Measurements from ENCODE around the gene ZDHHC14.

- TF ChIP-seq POLR2A (IDR thresholded peaks at IDR 0.05; ENCODE audit: low read length) (no peak), PHF8 (IDR thresholded peaks at IDR 0.05; ENCODE audit: borderline replicate concordance, low read depth) (no peak), CHD4 (IDR thresholded peaks at IDR 0.05; ENCODE audit: borderline replicate concordance) (no peak), MAFK (IDR thresholded peaks at IDR 0.05; ENCODE audit: partially characterized antibody) (no peak)
- TF ChIP-seq, protein P1, sequence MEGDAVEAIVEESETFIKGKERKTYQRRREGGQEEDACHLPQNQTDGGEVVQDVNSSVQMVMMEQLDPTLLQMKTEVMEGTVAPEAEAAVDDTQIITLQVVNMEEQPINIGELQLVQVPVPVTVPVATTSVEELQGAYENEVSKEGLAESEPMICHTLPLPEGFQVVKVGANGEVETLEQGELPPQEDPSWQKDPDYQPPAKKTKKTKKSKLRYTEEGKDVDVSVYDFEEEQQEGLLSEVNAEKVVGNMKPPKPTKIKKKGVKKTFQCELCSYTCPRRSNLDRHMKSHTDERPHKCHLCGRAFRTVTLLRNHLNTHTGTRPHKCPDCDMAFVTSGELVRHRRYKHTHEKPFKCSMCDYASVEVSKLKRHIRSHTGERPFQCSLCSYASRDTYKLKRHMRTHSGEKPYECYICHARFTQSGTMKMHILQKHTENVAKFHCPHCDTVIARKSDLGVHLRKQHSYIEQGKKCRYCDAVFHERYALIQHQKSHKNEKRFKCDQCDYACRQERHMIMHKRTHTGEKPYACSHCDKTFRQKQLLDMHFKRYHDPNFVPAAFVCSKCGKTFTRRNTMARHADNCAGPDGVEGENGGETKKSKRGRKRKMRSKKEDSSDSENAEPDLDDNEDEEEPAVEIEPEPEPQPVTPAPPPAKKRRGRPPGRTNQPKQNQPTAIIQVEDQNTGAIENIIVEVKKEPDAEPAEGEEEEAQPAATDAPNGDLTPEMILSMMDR (IDR thresholded peaks at IDR 0.05), result no peak
- TF ChIP-seq, protein P2, sequence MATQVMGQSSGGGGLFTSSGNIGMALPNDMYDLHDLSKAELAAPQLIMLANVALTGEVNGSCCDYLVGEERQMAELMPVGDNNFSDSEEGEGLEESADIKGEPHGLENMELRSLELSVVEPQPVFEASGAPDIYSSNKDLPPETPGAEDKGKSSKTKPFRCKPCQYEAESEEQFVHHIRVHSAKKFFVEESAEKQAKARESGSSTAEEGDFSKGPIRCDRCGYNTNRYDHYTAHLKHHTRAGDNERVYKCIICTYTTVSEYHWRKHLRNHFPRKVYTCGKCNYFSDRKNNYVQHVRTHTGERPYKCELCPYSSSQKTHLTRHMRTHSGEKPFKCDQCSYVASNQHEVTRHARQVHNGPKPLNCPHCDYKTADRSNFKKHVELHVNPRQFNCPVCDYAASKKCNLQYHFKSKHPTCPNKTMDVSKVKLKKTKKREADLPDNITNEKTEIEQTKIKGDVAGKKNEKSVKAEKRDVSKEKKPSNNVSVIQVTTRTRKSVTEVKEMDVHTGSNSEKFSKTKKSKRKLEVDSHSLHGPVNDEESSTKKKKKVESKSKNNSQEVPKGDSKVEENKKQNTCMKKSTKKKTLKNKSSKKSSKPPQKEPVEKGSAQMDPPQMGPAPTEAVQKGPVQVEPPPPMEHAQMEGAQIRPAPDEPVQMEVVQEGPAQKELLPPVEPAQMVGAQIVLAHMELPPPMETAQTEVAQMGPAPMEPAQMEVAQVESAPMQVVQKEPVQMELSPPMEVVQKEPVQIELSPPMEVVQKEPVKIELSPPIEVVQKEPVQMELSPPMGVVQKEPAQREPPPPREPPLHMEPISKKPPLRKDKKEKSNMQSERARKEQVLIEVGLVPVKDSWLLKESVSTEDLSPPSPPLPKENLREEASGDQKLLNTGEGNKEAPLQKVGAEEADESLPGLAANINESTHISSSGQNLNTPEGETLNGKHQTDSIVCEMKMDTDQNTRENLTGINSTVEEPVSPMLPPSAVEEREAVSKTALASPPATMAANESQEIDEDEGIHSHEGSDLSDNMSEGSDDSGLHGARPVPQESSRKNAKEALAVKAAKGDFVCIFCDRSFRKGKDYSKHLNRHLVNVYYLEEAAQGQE (IDR thresholded peaks at IDR 0.05), result no peak
- TF ChIP-seq, protein P3, sequence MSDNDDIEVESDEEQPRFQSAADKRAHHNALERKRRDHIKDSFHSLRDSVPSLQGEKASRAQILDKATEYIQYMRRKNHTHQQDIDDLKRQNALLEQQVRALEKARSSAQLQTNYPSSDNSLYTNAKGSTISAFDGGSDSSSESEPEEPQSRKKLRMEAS (IDR thresholded peaks at IDR 0.05), result no peak
Measured at GRCh38 chr6:157407646-157408045, 26.7 kb downstream of the ZDHHC14 start.

Data from A549 (cell line).